ENCODE data around the gene IYD.

Gene IYD

DNA sequence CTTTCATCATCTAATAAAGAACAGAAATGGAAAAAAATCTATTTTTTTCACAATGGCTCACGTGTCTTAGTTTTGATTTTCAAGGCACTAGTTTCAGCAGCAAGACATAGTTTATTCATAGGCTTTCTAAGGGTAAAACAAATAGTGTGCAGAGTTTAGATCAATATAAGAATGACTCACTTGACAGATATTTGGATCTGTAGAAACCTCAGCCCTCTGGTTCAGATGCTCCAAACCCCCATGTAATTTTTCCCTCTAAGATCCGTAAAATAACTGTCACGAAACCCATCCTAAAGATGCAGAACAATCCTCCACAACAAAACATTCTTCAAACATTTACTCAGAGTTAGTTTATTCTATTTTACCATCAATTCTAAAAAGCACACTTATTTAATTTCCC, 43.4 kb downstream of the IYD start:
- no peak for TF ChIP-seq EZH2phosphoT487 (IDR thresholded peaks at IDR 0.05; ENCODE audit: low read depth)
- TF ChIP-seq, protein P1, sequence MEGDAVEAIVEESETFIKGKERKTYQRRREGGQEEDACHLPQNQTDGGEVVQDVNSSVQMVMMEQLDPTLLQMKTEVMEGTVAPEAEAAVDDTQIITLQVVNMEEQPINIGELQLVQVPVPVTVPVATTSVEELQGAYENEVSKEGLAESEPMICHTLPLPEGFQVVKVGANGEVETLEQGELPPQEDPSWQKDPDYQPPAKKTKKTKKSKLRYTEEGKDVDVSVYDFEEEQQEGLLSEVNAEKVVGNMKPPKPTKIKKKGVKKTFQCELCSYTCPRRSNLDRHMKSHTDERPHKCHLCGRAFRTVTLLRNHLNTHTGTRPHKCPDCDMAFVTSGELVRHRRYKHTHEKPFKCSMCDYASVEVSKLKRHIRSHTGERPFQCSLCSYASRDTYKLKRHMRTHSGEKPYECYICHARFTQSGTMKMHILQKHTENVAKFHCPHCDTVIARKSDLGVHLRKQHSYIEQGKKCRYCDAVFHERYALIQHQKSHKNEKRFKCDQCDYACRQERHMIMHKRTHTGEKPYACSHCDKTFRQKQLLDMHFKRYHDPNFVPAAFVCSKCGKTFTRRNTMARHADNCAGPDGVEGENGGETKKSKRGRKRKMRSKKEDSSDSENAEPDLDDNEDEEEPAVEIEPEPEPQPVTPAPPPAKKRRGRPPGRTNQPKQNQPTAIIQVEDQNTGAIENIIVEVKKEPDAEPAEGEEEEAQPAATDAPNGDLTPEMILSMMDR (IDR thresholded peaks at IDR 0.05; ENCODE audit: low read depth, low read length): no peak
- no peak overlapping the region for H3K4me2 ChIP-seq (ENCODE audit: low read length)
- no peaks in the 10 kb centered on the region for H3K79me2 ChIP-seq (ENCODE audit: low read length)
- no peaks in the 10 kb centered on the region for H4K20me1 ChIP-seq (ENCODE audit: insufficient read depth, low read length)
- H2AFZ ChIP-seq (ENCODE audit: low read depth, low read length): no peak overlapping the region
- no peaks in the 10 kb centered on the region for H3K9me3 ChIP-seq (ENCODE audit: insufficient read depth, low read length)
- no peak overlapping the region for H3K4me3 ChIP-seq (ENCODE audit: low read length)
- no peaks in the 10 kb centered on the region for H3K36me3 ChIP-seq (replicated peaks; ENCODE audit: low read depth, low read length)
- H3K9ac ChIP-seq (ENCODE audit: low read length): no peak overlapping the region
- H3K27ac ChIP-seq (ENCODE audit: low read length): no peak overlapping the region
- 0 out of 2 replicates have a peak, but pooled peaks cover 2% of the 10 kb centered on the region for H3K27me3 ChIP-seq (ENCODE audit: low read depth, low read length)
- peaks cover 12% of the 10 kb centered on the region for H3K4me1 ChIP-seq (ENCODE audit: low read length)

DNA sequence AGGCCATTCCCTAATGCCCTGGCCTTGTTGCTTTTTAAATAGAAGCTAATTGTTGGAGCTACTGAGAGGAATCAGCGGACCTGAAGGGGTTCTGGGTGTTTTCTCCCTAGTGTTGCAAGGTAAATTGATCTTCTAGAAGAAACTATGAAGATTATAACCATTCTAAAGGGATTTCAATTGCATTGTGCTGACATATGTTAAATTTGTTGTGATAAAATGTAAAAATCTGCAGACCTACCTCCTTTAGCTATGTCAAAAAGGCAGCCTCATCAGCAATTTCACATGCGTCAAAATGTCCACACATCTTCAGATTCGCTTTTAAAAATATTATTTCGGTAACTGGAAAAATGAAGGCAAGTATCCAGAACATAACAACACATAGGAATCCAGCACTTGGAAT, 44.4 kb downstream of the IYD start:
- H3K9ac ChIP-seq (ENCODE audit: low read length): no peak overlapping the region
- H3K4me1 ChIP-seq (ENCODE audit: low read length): peaks cover 19% of the 10 kb centered on the region
- H3K9me3 ChIP-seq (ENCODE audit: insufficient read depth, low read length): no peaks in the 10 kb centered on the region
- no peak overlapping the region for H3K27ac ChIP-seq (ENCODE audit: low read length)
- H3K36me3 ChIP-seq (replicated peaks; ENCODE audit: low read depth, low read length): no peaks in the 10 kb centered on the region
- H4K20me1 ChIP-seq (ENCODE audit: insufficient read depth, low read length): no peaks in the 10 kb centered on the region
- H3K27me3 ChIP-seq (ENCODE audit: low read depth, low read length): 0 out of 2 replicates have a peak, but pooled peaks cover 2% of the 10 kb centered on the region
- TF ChIP-seq, protein P1 (IDR thresholded peaks at IDR 0.05; ENCODE audit: low read depth, low read length): no peak
- no peak for TF ChIP-seq EZH2phosphoT487 (IDR thresholded peaks at IDR 0.05; ENCODE audit: low read depth)
- no peak overlapping the region for H3K4me2 ChIP-seq (ENCODE audit: low read length)
- H3K79me2 ChIP-seq (ENCODE audit: low read length): no peaks in the 10 kb centered on the region
- H2AFZ ChIP-seq (ENCODE audit: low read depth, low read length): no peak overlapping the region
- H3K4me3 ChIP-seq (ENCODE audit: low read length): no peak overlapping the region

DNA sequence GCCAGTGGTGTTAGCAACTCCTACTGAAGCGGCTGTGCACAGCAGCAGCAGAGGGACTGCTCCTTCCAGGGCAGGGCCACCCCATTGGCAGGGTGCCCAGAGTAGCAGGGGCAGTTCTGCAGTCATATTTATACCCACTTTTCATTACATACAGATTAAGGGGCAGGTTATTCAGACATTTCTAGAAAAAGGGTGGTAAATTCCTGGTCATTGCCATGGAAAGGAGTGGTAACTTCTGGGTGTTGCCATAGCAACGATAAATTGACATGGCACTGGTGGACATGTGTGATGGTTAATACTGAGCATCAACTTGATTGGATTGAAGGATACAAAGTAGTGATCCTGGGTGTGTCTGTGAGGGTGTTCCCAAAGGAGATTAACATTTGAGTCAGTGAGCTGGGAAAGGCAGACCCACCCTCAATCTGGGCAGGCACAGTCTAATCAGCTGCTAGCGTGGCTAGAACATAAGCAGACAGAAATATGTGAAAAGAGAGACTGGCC, 45.0 kb downstream of the IYD start:
- no peak overlapping the region for H3K27ac ChIP-seq (ENCODE audit: low read length)

DNA sequence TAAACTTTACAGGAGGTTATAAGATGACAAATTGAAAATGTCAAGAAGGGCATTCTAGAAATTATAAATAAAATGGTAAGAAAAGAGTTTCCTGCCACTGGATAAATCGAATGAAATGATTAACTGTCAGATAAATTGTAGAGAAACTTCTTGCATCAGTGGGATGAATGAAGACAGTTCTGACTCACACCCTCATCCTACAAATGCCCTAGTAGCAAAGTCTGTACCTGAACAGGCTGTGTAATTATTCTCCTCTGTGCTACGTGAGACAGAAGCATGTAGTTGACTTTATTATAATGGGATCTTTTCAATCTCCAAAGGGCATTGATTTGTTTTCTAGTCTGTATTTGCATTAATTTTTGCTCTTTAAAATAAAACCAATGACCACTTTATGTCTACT, 47.3 kb downstream of the IYD start:
- no peak overlapping the region for H3K4me2 ChIP-seq (ENCODE audit: low read length)
- no peaks in the 10 kb centered on the region for H3K79me2 ChIP-seq (ENCODE audit: low read length)
- H2AFZ ChIP-seq (ENCODE audit: low read depth, low read length): no peak overlapping the region
- TF ChIP-seq EZH2phosphoT487 (IDR thresholded peaks at IDR 0.05; ENCODE audit: low read depth): no peak
- TF ChIP-seq, protein P1 (IDR thresholded peaks at IDR 0.05; ENCODE audit: low read depth, low read length): no peak
- no peak overlapping the region for H3K4me3 ChIP-seq (ENCODE audit: low read length)
- no peak overlapping the region for H3K27ac ChIP-seq (ENCODE audit: low read length)
- no peaks in the 10 kb centered on the region for H4K20me1 ChIP-seq (ENCODE audit: insufficient read depth, low read length)
- H3K36me3 ChIP-seq (replicated peaks; ENCODE audit: low read depth, low read length): no peaks in the 10 kb centered on the region
- H3K4me1 ChIP-seq (ENCODE audit: low read length): peaks cover 13% of the 10 kb centered on the region
- H3K9ac ChIP-seq (ENCODE audit: low read length): no peak overlapping the region
- no peaks in the 10 kb centered on the region for H3K9me3 ChIP-seq (ENCODE audit: insufficient read depth, low read length)
- no peaks in the 10 kb centered on the region for H3K27me3 ChIP-seq (ENCODE audit: low read depth, low read length)

More for the DNA sequence above, 45.0 kb downstream of the IYD start:
- Histone ChIP-seq H3K9ac (ENCODE audit: low read length) (no peak overlapping the region), H2AFZ (ENCODE audit: low read depth, low read length) (no peak overlapping the region), H3K36me3 (replicated peaks; ENCODE audit: low read depth, low read length) (no peaks in the 10 kb centered on the region), H3K4me3 (ENCODE audit: low read length) (no peak overlapping the region), H3K27me3 (ENCODE audit: low read depth, low read length) (0 out of 2 replicates have a peak, but pooled peaks cover 2% of the 10 kb centered on the region), H3K9me3 (ENCODE audit: insufficient read depth, low read length) (no peaks in the 10 kb centered on the region), H3K4me1 (ENCODE audit: low read length) (peaks cover 19% of the 10 kb centered on the region), H3K4me2 (ENCODE audit: low read length) (no peak overlapping the region), H3K79me2 (ENCODE audit: low read length) (no peaks in the 10 kb centered on the region), H4K20me1 (ENCODE audit: insufficient read depth, low read length) (no peaks in the 10 kb centered on the region)
- no peak for TF ChIP-seq EZH2phosphoT487 (IDR thresholded peaks at IDR 0.05; ENCODE audit: low read depth)
- TF ChIP-seq, protein P1 (IDR thresholded peaks at IDR 0.05; ENCODE audit: low read depth, low read length): no peak

Data from OCI-LY3 (cell line).